Neural cell (in vitro differentiated cells): Measurements from ENCODE around the gene ITGB2.

ENCODE experiments used
- EP300 ChIP-seq: fragments of 450-650 bp; conservative IDR thresholded peaks from 2 replicates; pipeline ENCODE4 v1.6.1; 2014; ENCODE audit warnings: antibody characterized with exemption, mild to moderate bottlenecking, moderate library complexity; ENCODE audit not compliant: poor library complexity, severe bottlenecking
- EZH2 ChIP-seq: fragments of 200-600, 300-800 bp; shearing (Covaris generic), sonication (generic); IDR thresholded peaks from 2 replicates; pipeline ENCODE4 v1.6.1; 2014; ENCODE audit warnings: antibody characterized with exemption, low read length, borderline replicate concordance, mild to moderate bottlenecking; ENCODE audit not compliant: insufficient read depth, poor library complexity, severe bottlenecking
- MXI1 ChIP-seq: fragments of 450-650 bp; conservative IDR thresholded peaks from 2 replicates; pipeline ENCODE4 v1.6.1; 2014; ENCODE audit warnings: antibody characterized with exemption, mild to moderate bottlenecking; ENCODE audit not compliant: poor library complexity, severe bottlenecking
- POLR2AphosphoS5 ChIP-seq: IDR thresholded peaks from 2 replicates; pipeline ENCODE4 v1.6.1; 2012
- RAD21 ChIP-seq: fragments of 450-650 bp; conservative IDR thresholded peaks from 2 replicates; pipeline ENCODE4 v1.6.1; 2014; ENCODE audit warnings: antibody characterized with exemption, mild to moderate bottlenecking, moderate library complexity
- SMC3 ChIP-seq: fragments of 450-650 bp; conservative IDR thresholded peaks from 2 replicates; pipeline ENCODE4 v1.6.1; 2014; ENCODE audit warnings: antibody characterized with exemption, mild to moderate bottlenecking, moderate library complexity; ENCODE audit not compliant: poor library complexity
- TAF1 ChIP-seq: IDR thresholded peaks from 2 replicates; pipeline ENCODE4 v1.6.1; 2012; ENCODE audit warnings: low read depth
- TF ChIP-seq, protein P1 (sequence below): fragments of 450-650 bp; IDR thresholded peaks from 2 replicates; pipeline ENCODE4 v1.5.1; 2014; ENCODE audit warnings: antibody characterized with exemption, mild to moderate bottlenecking, moderate library complexity; ENCODE audit not compliant: poor library complexity, severe bottlenecking
- TF ChIP-seq, protein P2 (sequence below): IDR thresholded peaks from 2 replicates; pipeline ENCODE4 v1.6.1; 2012; ENCODE audit warnings: borderline replicate concordance

DNA sequence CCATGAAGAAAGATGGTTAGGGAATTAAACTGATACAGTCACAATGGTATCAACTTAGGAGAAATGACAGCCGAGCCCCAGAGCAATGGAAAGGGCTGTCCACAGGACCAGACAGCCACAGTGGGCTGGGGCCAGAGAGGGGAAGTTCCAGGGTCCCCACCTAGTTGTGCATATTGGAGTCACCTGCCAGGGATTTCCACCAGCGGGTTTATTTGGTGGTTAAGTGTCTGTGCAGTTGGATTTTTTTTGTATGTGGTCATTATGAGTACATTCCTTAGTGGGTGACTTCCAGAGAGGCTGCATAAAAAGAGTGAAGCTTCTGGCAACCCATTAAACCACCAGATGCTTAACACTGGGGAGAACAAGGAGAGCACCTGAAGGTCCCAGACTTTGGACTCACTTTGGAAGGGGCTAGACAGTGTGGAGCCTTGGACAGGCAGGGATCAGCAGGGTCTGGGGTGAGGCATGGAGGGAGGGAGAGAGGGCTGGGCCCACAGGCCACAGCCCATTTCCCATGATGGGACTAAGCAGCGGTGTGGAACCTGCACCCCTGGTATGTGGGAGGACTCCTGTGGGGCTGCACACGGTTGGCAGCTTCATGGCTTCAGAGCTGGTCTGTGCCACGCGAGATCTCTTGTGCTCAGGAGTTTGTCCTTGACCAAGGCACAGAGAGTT, 39.4 kb downstream of the ITGB2 start:
- TF ChIP-seq, protein P1, sequence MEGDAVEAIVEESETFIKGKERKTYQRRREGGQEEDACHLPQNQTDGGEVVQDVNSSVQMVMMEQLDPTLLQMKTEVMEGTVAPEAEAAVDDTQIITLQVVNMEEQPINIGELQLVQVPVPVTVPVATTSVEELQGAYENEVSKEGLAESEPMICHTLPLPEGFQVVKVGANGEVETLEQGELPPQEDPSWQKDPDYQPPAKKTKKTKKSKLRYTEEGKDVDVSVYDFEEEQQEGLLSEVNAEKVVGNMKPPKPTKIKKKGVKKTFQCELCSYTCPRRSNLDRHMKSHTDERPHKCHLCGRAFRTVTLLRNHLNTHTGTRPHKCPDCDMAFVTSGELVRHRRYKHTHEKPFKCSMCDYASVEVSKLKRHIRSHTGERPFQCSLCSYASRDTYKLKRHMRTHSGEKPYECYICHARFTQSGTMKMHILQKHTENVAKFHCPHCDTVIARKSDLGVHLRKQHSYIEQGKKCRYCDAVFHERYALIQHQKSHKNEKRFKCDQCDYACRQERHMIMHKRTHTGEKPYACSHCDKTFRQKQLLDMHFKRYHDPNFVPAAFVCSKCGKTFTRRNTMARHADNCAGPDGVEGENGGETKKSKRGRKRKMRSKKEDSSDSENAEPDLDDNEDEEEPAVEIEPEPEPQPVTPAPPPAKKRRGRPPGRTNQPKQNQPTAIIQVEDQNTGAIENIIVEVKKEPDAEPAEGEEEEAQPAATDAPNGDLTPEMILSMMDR = no peak
- TF ChIP-seq EP300 (no peak), EZH2 (no peak), POLR2AphosphoS5 (no peak), TAF1 (no peak), RAD21 (no peak), SMC3 (no peak), MXI1 (no peak)
- TF ChIP-seq, protein P2, sequence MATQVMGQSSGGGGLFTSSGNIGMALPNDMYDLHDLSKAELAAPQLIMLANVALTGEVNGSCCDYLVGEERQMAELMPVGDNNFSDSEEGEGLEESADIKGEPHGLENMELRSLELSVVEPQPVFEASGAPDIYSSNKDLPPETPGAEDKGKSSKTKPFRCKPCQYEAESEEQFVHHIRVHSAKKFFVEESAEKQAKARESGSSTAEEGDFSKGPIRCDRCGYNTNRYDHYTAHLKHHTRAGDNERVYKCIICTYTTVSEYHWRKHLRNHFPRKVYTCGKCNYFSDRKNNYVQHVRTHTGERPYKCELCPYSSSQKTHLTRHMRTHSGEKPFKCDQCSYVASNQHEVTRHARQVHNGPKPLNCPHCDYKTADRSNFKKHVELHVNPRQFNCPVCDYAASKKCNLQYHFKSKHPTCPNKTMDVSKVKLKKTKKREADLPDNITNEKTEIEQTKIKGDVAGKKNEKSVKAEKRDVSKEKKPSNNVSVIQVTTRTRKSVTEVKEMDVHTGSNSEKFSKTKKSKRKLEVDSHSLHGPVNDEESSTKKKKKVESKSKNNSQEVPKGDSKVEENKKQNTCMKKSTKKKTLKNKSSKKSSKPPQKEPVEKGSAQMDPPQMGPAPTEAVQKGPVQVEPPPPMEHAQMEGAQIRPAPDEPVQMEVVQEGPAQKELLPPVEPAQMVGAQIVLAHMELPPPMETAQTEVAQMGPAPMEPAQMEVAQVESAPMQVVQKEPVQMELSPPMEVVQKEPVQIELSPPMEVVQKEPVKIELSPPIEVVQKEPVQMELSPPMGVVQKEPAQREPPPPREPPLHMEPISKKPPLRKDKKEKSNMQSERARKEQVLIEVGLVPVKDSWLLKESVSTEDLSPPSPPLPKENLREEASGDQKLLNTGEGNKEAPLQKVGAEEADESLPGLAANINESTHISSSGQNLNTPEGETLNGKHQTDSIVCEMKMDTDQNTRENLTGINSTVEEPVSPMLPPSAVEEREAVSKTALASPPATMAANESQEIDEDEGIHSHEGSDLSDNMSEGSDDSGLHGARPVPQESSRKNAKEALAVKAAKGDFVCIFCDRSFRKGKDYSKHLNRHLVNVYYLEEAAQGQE = no peak
